Stomach (tissue), 19 donors: ENCODE data around the gene HYOU1. TPM values are rescaled to one million over a fixed set of nuclear protein-coding genes. Genes with fewer than 3 reads are reported as not detected.
A peak's percentile ranks its signal among the peaks of the same experiment; 100 is the strongest.
"Not testable (repeated sequence)": the region's sequence is repeated elsewhere in the genome, so short reads cannot be mapped to it uniquely, and the experiment has no call there.

Experiments used
- DNase-seq, 2 donors: peaks; one replicate each; pipeline versions ENCODE4 v3.0.0 to v3.0.0-alpha.2; 2013 to 2019
- H3K27ac ChIP-seq, 5 donors: fragments of 200-600 bp in 4 of 5; sonication (generic) in 4 of 5; one replicate each; pipeline ENCODE4 v1.5.1; 2013 to 2019; ENCODE audit warnings: mild to moderate bottlenecking in 1 of 5, moderate library complexity in 1 of 5
- H3K27me3 ChIP-seq, 3 donors: fragments of 200-600 bp; sonication (generic); one replicate each; pipeline ENCODE4 v1.5.1; 2017 to 2019; ENCODE audit warnings: mixed run types in 1 of 3
- H3K36me3 ChIP-seq, 4 donors: fragments of 200-600 bp; sonication (generic); 1 replicate in 3 of 4; 2 replicates in 1 of 4; pipeline ENCODE4 v1.5.1; 2016 to 2019
- H3K4me1 ChIP-seq, 4 donors: fragments of 200-600 bp; sonication (generic); one replicate each; pipeline ENCODE4 v1.5.1; 2016 to 2019
- H3K4me3 ChIP-seq, 4 donors: fragments of 200-600 bp; sonication (generic) in 3 of 4; one replicate each; pipeline ENCODE4 v1.5.1; 2016 to 2019; ENCODE audit warnings: mild to moderate bottlenecking in 1 of 4
- H3K9me3 ChIP-seq, 4 donors: fragments of 200-600 bp; sonication (generic); one replicate each; pipeline ENCODE4 v1.5.1; 2016 to 2019
- CTCF ChIP-seq, 7 experiments: fragments of 450-650 bp in 4 of 7; fragments of 200-600 bp in 3 of 7; sonication (generic) in 3 of 7; IDR thresholded peaks; one replicate each; pipeline ENCODE4 v1.5.1; 2016 to 2019; ENCODE audit warnings: antibody characterized with exemption in 7 of 7, control low read depth in 2 of 7, mild to moderate bottlenecking in 1 of 7
- EP300 ChIP-seq: sonication (generic); formaldehyde crosslinking; IDR thresholded peaks from one replicate; pipeline ENCODE4 v1.6.1; 2017; ENCODE audit warnings: antibody characterized with exemption
- POLR2A ChIP-seq, 4 donors: fragments of 450-650 bp; IDR thresholded peaks; one replicate each; pipeline ENCODE4 v1.6.1; 2016; ENCODE audit warnings: antibody characterized with exemption in 4 of 4, control low read depth in 2 of 4, mild to moderate bottlenecking in 1 of 4, moderate library complexity in 1 of 4
- POLR2AphosphoS5 ChIP-seq, 3 donors: sonication (generic); formaldehyde crosslinking; IDR thresholded peaks; one replicate each; pipeline ENCODE4 v1.6.1; 2016; ENCODE audit warnings: antibody characterized with exemption in 3 of 3
- WGBS, 5 donors: extraction: QIAGEN DNeasy Blood & Tissue Kit in 3 of 5; methylation state at CpG; one replicate each; pipeline versions ENCODE4 v1.1.5 to v1.1.7; 2013 to 2018; 5-methylcytosine and 5-hydroxymethylcytosine counted together
- intact Hi-C: fragments of 100-400 bp; cut with DNase I; formaldehyde crosslinking; loops from one replicate; pipeline ENCODE4 v1.15.1; 2023; ENCODE audit warnings: low total_unique reads
- long read RNA-seq, 10 donors: transcript quantifications; one replicate each; lab custom pipeline, GENCODE V29; 2026
- polyA plus RNA-seq, 3 donors: library from polyadenylated mRNA; stranded (reverse); fragments of 200-250 nt; gene quantifications; one replicate each; pipeline ENCODE4 v1.2.3, GENCODE V29; 2013
- total RNA-seq, 5 donors: library from RNA; depleted of rRNA; stranded (reverse); fragments of >200 nt; gene quantifications; one replicate each; pipeline versions ENCODE4 v1.1.0 to v1.2.3, GENCODE V29; 2014 to 2016
- donor health status: healthy with polysubstance abuse.
- donor health status: Bipolar disorder and iron deficiency.
- donor health status: healthy.

Gene HYOU1, protein sequence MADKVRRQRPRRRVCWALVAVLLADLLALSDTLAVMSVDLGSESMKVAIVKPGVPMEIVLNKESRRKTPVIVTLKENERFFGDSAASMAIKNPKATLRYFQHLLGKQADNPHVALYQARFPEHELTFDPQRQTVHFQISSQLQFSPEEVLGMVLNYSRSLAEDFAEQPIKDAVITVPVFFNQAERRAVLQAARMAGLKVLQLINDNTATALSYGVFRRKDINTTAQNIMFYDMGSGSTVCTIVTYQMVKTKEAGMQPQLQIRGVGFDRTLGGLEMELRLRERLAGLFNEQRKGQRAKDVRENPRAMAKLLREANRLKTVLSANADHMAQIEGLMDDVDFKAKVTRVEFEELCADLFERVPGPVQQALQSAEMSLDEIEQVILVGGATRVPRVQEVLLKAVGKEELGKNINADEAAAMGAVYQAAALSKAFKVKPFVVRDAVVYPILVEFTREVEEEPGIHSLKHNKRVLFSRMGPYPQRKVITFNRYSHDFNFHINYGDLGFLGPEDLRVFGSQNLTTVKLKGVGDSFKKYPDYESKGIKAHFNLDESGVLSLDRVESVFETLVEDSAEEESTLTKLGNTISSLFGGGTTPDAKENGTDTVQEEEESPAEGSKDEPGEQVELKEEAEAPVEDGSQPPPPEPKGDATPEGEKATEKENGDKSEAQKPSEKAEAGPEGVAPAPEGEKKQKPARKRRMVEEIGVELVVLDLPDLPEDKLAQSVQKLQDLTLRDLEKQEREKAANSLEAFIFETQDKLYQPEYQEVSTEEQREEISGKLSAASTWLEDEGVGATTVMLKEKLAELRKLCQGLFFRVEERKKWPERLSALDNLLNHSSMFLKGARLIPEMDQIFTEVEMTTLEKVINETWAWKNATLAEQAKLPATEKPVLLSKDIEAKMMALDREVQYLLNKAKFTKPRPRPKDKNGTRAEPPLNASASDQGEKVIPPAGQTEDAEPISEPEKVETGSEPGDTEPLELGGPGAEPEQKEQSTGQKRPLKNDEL
- total RNA-seq: 100 to 1,000 TPM in 2 of 5 donors, 10 to 100 TPM in 3; 46.1 to 127 (median 80.0) TPM
- 10 to 100 TPM; 12.7 to 57.2 (median 26.7) TPM for polyA plus RNA-seq
- long read RNA-seq, donor 1, full-length matches to known transcripts: 1 of 1 reads
- long read RNA-seq, donor 1, partial matches to known transcripts: 0 of 1 reads
- long read RNA-seq, donor 1, other reads (novel, unspliced or antisense): 0 of 1 reads
- long read RNA-seq, donor 2, full-length matches to known transcripts: 2 of 2 reads
- long read RNA-seq, donor 2, partial matches to known transcripts: 0 of 2 reads
- long read RNA-seq, donor 2, other reads (novel, unspliced or antisense): 0 of 2 reads
- long read RNA-seq, donor 3, partial matches to known transcripts: 0 of 1 reads
- long read RNA-seq, donor 3, other reads (novel, unspliced or antisense): 0 of 1 reads
- long read RNA-seq, donor 4: 0 reads
- long read RNA-seq, donor 5, transcript HYOU1-222 (5 exons, 549 nt): major isoform, 6 of 7 reads
- long read RNA-seq, donor 5, partial matches to known transcripts: 0 of 7 reads
- long read RNA-seq, donor 5, other reads (novel, unspliced or antisense): 0 of 7 reads
- long read RNA-seq, donor 6, full-length matches to known transcripts: 3 of 3 reads
- long read RNA-seq, donor 6, partial matches to known transcripts: 0 of 3 reads
- long read RNA-seq, donor 6, other reads (novel, unspliced or antisense): 0 of 3 reads
- long read RNA-seq, donor 7: 0 reads
- long read RNA-seq, donor 8, partial matches to known transcripts: 0 of 1 reads
- long read RNA-seq, donor 8, other reads (novel, unspliced or antisense): 0 of 1 reads
- long read RNA-seq, donor 9, partial matches to known transcripts: 13 of 14 reads
- long read RNA-seq, donor 9, other reads (novel, unspliced or antisense): 0 of 14 reads
- long read RNA-seq, donor 10: 0 reads

- DNase-seq: peak; percentile 99
- peak within 1 kb of the TSS; percentile 94 to 98 (median 96) for H3K4me3 ChIP-seq
- H3K27ac ChIP-seq: peak within 1 kb of the TSS; percentile 91 to 95 (median 93)
- TF ChIP-seq CTCF (IDR thresholded peaks at IDR 0.05) (peak in 2 of 7 experiments; percentile 11 to 22), POLR2AphosphoS5 (IDR thresholded peaks at IDR 0.05) (peak; percentile 59 to 75 (median 70)), EP300 (no peak), POLR2A (IDR thresholded peaks at IDR 0.05) (peak in 1 of 4 donors; percentile 33)
- H3K4me1 ChIP-seq: peaks cover 20 to 39% (median 32%) of the 10 kb centered on the region in 4 donors
- WGBS, 5 donors: 1% methylated on average over 42 to 79 of the region's 79 CpGs
- intact Hi-C loops: no loop called here
- no peaks in the 10 kb centered on the region for H3K9me3 ChIP-seq
- H3K27me3 ChIP-seq: no peaks in the 10 kb centered on the region
- peaks cover 27 to 35% (median 34%) of the 10 kb centered on the region in 4 donors for H3K36me3 ChIP-seq
Measured at GRCh38 chr11:119057000-119057769, at the start of gene HYOU1. TSS of gene HYOU1 (minus strand) at chr11:119057205. CDS start at chr11:119056160, 1,045 bp downstream.

- peaks cover 33 to 60% (median 52%) of the 10 kb centered on the region in 4 donors for H3K4me1 ChIP-seq
- H3K27me3 ChIP-seq: no peaks in the 10 kb centered on the region
- TF ChIP-seq POLR2A (IDR thresholded peaks at IDR 0.05): no peak
- TF ChIP-seq POLR2AphosphoS5 (IDR thresholded peaks at IDR 0.05): no peak
- no peak for TF ChIP-seq EP300
- TF ChIP-seq CTCF (IDR thresholded peaks at IDR 0.05): no peak
- peak overlapping the region in 3 of 5 donors; percentile 90 to 92 (median 92) for H3K27ac ChIP-seq
- WGBS, 5 donors: 57 to 63% (median 60%) methylated on average over 4 of the region's 4 CpGs
- H3K4me3 ChIP-seq: no peak overlapping the region
- H3K36me3 ChIP-seq: peaks cover 0 to 2% (median under 1%) of the 10 kb centered on the region in 4 donors
- no peaks in the 10 kb centered on the region for H3K9me3 ChIP-seq
- intact Hi-C loops: no loop called here
- no peak for DNase-seq
Measured at GRCh38 chr11:119103793-119104192, 46.8 kb upstream of the HYOU1 start.

DNA sequence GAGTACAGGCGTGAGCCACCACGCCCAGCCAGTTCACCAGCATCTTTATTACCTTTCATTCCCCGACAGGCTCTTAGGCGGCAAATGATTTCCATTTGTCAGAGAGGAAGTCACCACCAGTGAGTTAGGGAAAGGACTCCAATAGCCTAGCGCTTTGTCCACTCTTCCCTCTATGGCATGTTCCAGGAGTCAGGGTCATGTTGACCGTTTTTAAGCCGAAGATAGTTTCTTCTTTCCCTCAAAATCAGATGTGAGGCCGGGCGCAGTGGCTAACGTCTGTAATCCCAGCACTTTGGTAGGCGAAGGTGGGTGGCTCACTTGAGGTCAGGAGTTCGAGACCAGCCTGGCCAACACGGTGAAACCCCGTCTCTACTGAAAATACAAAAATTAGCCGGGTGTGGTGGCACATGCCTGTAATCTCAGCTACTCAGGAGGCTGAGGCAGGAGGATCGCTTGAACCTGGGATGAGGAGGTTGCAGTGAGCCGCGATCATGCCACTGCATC, 46.2 kb upstream of the HYOU1 start:
- DNase-seq, intact Hi-C loops, H3K9me3 ChIP-seq, H3K36me3 ChIP-seq, H3K27me3 ChIP-seq: not testable (repeated sequence)
- peak overlapping the region; percentile 89 to 94 (median 92) for H3K27ac ChIP-seq
- peaks cover 27 to 55% (median 46%) of the 10 kb centered on the region in 4 donors for H3K4me1 ChIP-seq
- 81 to 85% (median 83%) methylated on average over 18 of the region's 18 CpGs for WGBS, 5 donors
- peak overlapping the region; percentile 76 to 92 (median 84) for H3K4me3 ChIP-seq
